Hepatocyte (in vitro differentiated cells): Measurements from ENCODE around the gene ARHGEF4. TPM values are rescaled to one million over a fixed set of nuclear protein-coding genes. Genes with fewer than 3 reads are reported as not detected.

Experiments used
- DNase-seq: peaks from one replicate; pipeline ENCODE4 v3.0.0-alpha.2; 2016; ENCODE audit warnings: low spot score
- H2AFZ ChIP-seq: fragments of 200-600 bp; sonication (generic); 2 replicates; pipeline ENCODE4 v1.6.0; 2016; ENCODE audit warnings: antibody characterized with exemption, mild to moderate bottlenecking
- H3K27ac ChIP-seq: fragments of 200-600 bp; sonication (generic); 2 replicates; pipeline ENCODE4 v1.5.1; 2016; ENCODE audit warnings: mild to moderate bottlenecking
- H3K27me3 ChIP-seq: fragments of 200-600 bp; sonication (generic); 2 replicates; pipeline ENCODE4 v1.6.1; 2016
- H3K36me3 ChIP-seq: fragments of 200-600 bp; sonication (generic); replicated peaks from 2 replicates; pipeline ENCODE4 v1.5.1; 2016; ENCODE audit warnings: low read depth; ENCODE audit not compliant: insufficient read depth
- H3K4me1 ChIP-seq: fragments of 200-600 bp; sonication (generic); 2 replicates; pipeline ENCODE4 v1.5.1; 2016; ENCODE audit warnings: mild to moderate bottlenecking, moderate library complexity; ENCODE audit not compliant: insufficient read depth
- H3K4me2 ChIP-seq: fragments of 200-600 bp; sonication (generic); 2 replicates; pipeline ENCODE4 v1.6.0; 2016
- H3K4me3 ChIP-seq: fragments of 200-600 bp; sonication (generic); 2 replicates; pipeline ENCODE4 v1.5.1; 2016; ENCODE audit warnings: mild to moderate bottlenecking
- H3K79me2 ChIP-seq: fragments of 200-600 bp; sonication (generic); 2 replicates; pipeline ENCODE4 v1.6.0; 2017; ENCODE audit warnings: mild to moderate bottlenecking
- H3K9me2 ChIP-seq: fragments of 200-600 bp; sonication (generic); replicated peaks from 2 replicates; pipeline ENCODE4 v1.6.0; 2017; ENCODE audit warnings: mild to moderate bottlenecking; ENCODE audit not compliant: insufficient read depth
- H3K9me3 ChIP-seq: fragments of 200-600 bp; sonication (generic); 2 replicates; pipeline ENCODE4 v1.5.1; 2016; ENCODE audit warnings: low read depth, mild to moderate bottlenecking
- H4K20me1 ChIP-seq: fragments of 200-600 bp; sonication (generic); 2 replicates; pipeline ENCODE4 v1.6.0; 2016; ENCODE audit warnings: mild to moderate bottlenecking; ENCODE audit not compliant: insufficient read depth, poor library complexity, severe bottlenecking
- EZH2 ChIP-seq: fragments of 200-600 bp; sonication (generic); IDR thresholded peaks from 2 replicates; pipeline ENCODE4 v1.6.1; 2016; ENCODE audit warnings: antibody characterized with exemption, mild to moderate bottlenecking, borderline replicate concordance
- EZH2phosphoT487 ChIP-seq: fragments of 200-600 bp; sonication (generic); IDR thresholded peaks from one replicate; pipeline ENCODE4 v1.6.1; 2018; ENCODE audit warnings: antibody characterized with exemption, mild to moderate bottlenecking, low read depth, moderate library complexity; ENCODE audit not compliant: unreplicated experiment, severe bottlenecking
- WGBS: methylation state at CpG from one replicate; pipeline ENCODE4 v1.1.6; 2016; ENCODE audit warnings: low lambda C conversion rate; ENCODE audit errors: missing lambda C conversion rate; 5-methylcytosine and 5-hydroxymethylcytosine counted together
- polyA plus RNA-seq: library from polyadenylated mRNA; unstranded; fragments of >200 nt; fragmentation: Nextera tagmentation; extraction: Ambion mirVana; gene quantifications from 2 replicates; pipeline ENCODE4 v1.2.1, GENCODE V29; 2016
- total RNA-seq: library from RNA; depleted of rRNA; stranded (reverse); fragments of >200 nt; gene quantifications from 2 replicates; pipeline ENCODE4 v1.2.3, GENCODE V29; 2014
- TF ChIP-seq, protein P1 (sequence below): fragments of 200-600 bp; sonication (generic); IDR thresholded peaks from 2 replicates; pipeline ENCODE4 v1.5.1; 2016; ENCODE audit warnings: antibody characterized with exemption, mild to moderate bottlenecking; ENCODE audit not compliant: poor library complexity

The ARHGEF4 gene
- total and polyA plus RNA-seq, 2 experiments from 2014 or later, result 11.2 to 15.8 TPM

- H3K27ac ChIP-seq, result no peak overlapping the region
- no peaks in the 10 kb centered on the region for H3K79me2 ChIP-seq
- no peak overlapping the region for H2AFZ ChIP-seq
- 78% methylated on average over 19 of the region's 20 CpGs for WGBS
- H3K9me2 ChIP-seq, result no peaks in the 10 kb centered on the region
- H3K9me3 ChIP-seq, result no peaks in the 10 kb centered on the region
- no peaks in the 10 kb centered on the region for H3K4me1 ChIP-seq
- H3K4me2 ChIP-seq, result no peak overlapping the region
- H3K36me3 ChIP-seq, result no peaks in the 10 kb centered on the region
- no peak for DNase-seq
- no peaks in the 10 kb centered on the region for H3K27me3 ChIP-seq
- H4K20me1 ChIP-seq, result no peaks in the 10 kb centered on the region
- TF ChIP-seq, protein P1, sequence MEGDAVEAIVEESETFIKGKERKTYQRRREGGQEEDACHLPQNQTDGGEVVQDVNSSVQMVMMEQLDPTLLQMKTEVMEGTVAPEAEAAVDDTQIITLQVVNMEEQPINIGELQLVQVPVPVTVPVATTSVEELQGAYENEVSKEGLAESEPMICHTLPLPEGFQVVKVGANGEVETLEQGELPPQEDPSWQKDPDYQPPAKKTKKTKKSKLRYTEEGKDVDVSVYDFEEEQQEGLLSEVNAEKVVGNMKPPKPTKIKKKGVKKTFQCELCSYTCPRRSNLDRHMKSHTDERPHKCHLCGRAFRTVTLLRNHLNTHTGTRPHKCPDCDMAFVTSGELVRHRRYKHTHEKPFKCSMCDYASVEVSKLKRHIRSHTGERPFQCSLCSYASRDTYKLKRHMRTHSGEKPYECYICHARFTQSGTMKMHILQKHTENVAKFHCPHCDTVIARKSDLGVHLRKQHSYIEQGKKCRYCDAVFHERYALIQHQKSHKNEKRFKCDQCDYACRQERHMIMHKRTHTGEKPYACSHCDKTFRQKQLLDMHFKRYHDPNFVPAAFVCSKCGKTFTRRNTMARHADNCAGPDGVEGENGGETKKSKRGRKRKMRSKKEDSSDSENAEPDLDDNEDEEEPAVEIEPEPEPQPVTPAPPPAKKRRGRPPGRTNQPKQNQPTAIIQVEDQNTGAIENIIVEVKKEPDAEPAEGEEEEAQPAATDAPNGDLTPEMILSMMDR, result no peak
- no peak for TF ChIP-seq EZH2phosphoT487
- no peak for TF ChIP-seq EZH2
- no peak overlapping the region for H3K4me3 ChIP-seq
These were observed 35.4 kb downstream of the ARHGEF4 start for GRCh38 chr2:130871843-130872740.

DNA sequence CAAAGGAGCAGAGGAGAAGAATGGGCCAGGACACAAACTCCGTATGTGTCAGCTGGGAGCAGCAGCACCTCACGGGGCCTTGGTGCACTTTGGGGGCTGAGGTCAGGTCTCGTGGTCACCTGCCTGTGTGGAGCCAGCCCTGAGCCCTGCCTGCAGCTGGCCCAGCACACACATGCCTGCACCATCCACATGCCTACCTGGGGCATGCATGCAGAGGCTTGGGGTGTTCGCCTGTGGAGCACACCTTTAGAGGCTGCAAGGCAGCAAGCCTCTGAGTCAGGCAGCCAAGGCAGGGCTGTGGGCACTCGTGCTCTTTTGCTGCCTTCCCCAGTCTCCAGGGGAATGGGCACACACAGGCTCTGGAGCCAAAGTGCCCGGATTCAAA lies 36.0 kb downstream of the ARHGEF4 start:
- H3K9me3 ChIP-seq, result no peaks in the 10 kb centered on the region
- no peaks in the 10 kb centered on the region for H3K4me1 ChIP-seq
- H3K36me3 ChIP-seq, result no peaks in the 10 kb centered on the region
- H3K4me3 ChIP-seq, result no peak overlapping the region
- no peaks in the 10 kb centered on the region for H3K79me2 ChIP-seq
- DNase-seq, result no peak
- no peaks in the 10 kb centered on the region for H4K20me1 ChIP-seq
- TF ChIP-seq EZH2phosphoT487, result no peak
- TF ChIP-seq EZH2, result no peak
- TF ChIP-seq, protein P1, result no peak
- no peak overlapping the region for H2AFZ ChIP-seq
- no peaks in the 10 kb centered on the region for H3K9me2 ChIP-seq
- H3K4me2 ChIP-seq, result no peak overlapping the region
- H3K27me3 ChIP-seq, result no peaks in the 10 kb centered on the region
- H3K27ac ChIP-seq, result no peak overlapping the region
- 81% methylated on average over 6 of the region's 6 CpGs for WGBS

DNA sequence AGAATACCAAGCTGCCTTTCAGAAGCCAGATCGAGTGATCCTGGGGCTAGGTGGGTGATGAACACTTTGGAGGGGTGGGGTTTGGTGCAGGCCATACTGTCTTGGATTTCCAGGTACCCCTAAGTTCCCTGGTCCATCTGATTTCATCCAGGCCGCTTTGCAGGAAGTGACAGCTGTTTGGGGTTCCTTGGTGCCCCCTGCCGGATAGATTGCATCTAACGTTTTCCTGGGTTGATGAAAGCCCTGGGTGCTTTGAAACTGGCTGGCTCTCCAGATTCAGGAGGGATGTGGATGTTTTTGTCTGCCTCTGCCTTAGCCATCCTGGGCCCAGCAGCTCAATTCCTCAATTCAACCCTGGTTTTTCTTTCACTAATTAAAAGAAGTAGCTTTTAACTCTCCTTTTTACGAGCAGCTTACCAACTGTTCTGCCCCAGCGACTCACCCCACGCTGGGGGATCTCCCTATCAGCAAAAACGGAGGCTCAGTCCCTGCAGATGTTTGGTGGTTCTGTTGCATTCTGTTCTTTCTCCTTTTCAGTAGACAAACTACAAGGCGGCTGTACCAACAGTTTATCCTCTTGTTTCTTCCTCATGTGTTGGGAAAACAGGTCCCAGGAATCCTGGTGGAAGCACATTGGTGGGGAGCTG lies 37.1 kb downstream of the ARHGEF4 start:
- TF ChIP-seq EZH2 (no peak), EZH2phosphoT487 (no peak)
- TF ChIP-seq, protein P1, result peak; percentile 67
- Histone ChIP-seq H3K79me2 (no peaks in the 10 kb centered on the region), H3K4me2 (no peak overlapping the region), H3K9me3 (no peaks in the 10 kb centered on the region), H3K9me2 (no peaks in the 10 kb centered on the region), H3K4me1 (no peaks in the 10 kb centered on the region), H3K27ac (no peak overlapping the region), H3K4me3 (no peak overlapping the region), H3K36me3 (no peaks in the 10 kb centered on the region), H4K20me1 (no peaks in the 10 kb centered on the region), H3K27me3 (no peaks in the 10 kb centered on the region), H2AFZ (no peak overlapping the region)
- 43% methylated on average over 9 of the region's 9 CpGs for WGBS
- peak; percentile 81 for DNase-seq
